IMR-90 (cell line): ENCODE results near the gene KAZN. TPM values are rescaled to one million over a fixed set of nuclear protein-coding genes. Genes with fewer than 3 reads are reported as not detected.

ENCODE experiments used
- ATAC-seq: fragments of 200-7000 bp; cut with Tn5 transposase; 2 replicates; pipeline ENCODE4 v1.9.1; 2020; ENCODE audit warnings: low read depth, mild to moderate bottlenecking, moderate library complexity
- BruUV-seq: library from RNA; stranded (reverse); fragments of 400-500 nt; replicated peaks from 2 replicates; lab custom pipeline; 2021; lab: Mats Ljungman, UMichigan
- CTCF ChIA-PET: fragments of 300-600 bp; formaldehyde crosslinking; extraction: SDS; loops from one replicate; lab custom pipeline; 2021; ENCODE audit warnings: antibody characterized with exemption; lab: Yijun Ruan, JAX
- POLR2A ChIA-PET: fragments of 300-600 bp; sonication (Branson Sonifier 250); formaldehyde crosslinking; loops from one replicate; lab custom pipeline; 2022; ENCODE audit warnings: antibody characterized with exemption; ENCODE audit not compliant: unreplicated experiment; lab: Charles Lee
- DNase-seq: peaks from one replicate; pipeline ENCODE4 v3.0.0; 2013
- H2AFZ ChIP-seq: replicated peaks from 2 replicates; pipeline ENCODE3; 2013; ENCODE audit warnings: low read length, mild to moderate bottlenecking; ENCODE audit not compliant: poor library complexity
- H2AK5ac ChIP-seq: 2 replicates; pipeline ENCODE4 v1.6.1; 2013; ENCODE audit warnings: low read depth, low read length, inconsistent platforms
- H2AK9ac ChIP-seq: replicated peaks from 2 replicates; pipeline ENCODE3; 2013; ENCODE audit warnings: mild to moderate bottlenecking, low read depth, low read length, moderate library complexity; ENCODE audit not compliant: poor library complexity
- H2BK120ac ChIP-seq: 2 replicates; pipeline ENCODE4 v1.6.1; 2013; ENCODE audit warnings: low read depth, low read length, inconsistent platforms
- H2BK15ac ChIP-seq: 3 replicates; pipeline ENCODE4 v1.6.1; 2013; ENCODE audit warnings: low read depth, low read length, inconsistent platforms
- H2BK20ac ChIP-seq: 2 replicates; pipeline ENCODE4 v1.6.1; 2013; ENCODE audit warnings: low read depth, mild to moderate bottlenecking, inconsistent platforms, low read length, moderate library complexity
- H2BK5ac ChIP-seq: 2 replicates; pipeline ENCODE4 v1.6.1; 2013; ENCODE audit warnings: mild to moderate bottlenecking, low read depth, low read length, inconsistent platforms; ENCODE audit not compliant: poor library complexity, severe bottlenecking
- H3K14ac ChIP-seq: replicated peaks from 2 replicates; pipeline ENCODE4 v1.6.1; 2013; ENCODE audit warnings: low read depth, low read length, inconsistent platforms
- H3K18ac ChIP-seq: 2 replicates; pipeline ENCODE4 v1.6.1; 2013; ENCODE audit warnings: low read depth, low read length, control low read depth
- H3K23ac ChIP-seq: 2 replicates; pipeline ENCODE4 v1.6.1; 2013; ENCODE audit warnings: low read depth, low read length, inconsistent platforms
- H3K27ac ChIP-seq: 2 replicates; pipeline ENCODE4 v1.5.1; 2013; ENCODE audit warnings: mild to moderate bottlenecking, control low read depth, low read length; ENCODE audit not compliant: insufficient read depth
- H3K27me3 ChIP-seq: 2 replicates; pipeline ENCODE4 v1.6.1; 2013; ENCODE audit warnings: low read length; ENCODE audit not compliant: control insufficient read depth, insufficient read depth
- H3K36me3 ChIP-seq: 2 replicates; pipeline ENCODE4 v1.6.1; 2013; ENCODE audit warnings: low read length, mixed read lengths; ENCODE audit not compliant: control insufficient read depth, insufficient read depth
- H3K4ac ChIP-seq: 2 replicates; pipeline ENCODE4 v1.6.1; 2013; ENCODE audit warnings: low read depth, low read length, inconsistent platforms
- H3K4me1 ChIP-seq: 2 replicates; pipeline ENCODE4 v1.6.1; 2013; ENCODE audit warnings: low read length, mixed read lengths; ENCODE audit not compliant: control insufficient read depth, insufficient read depth
- H3K4me2 ChIP-seq: 2 replicates; pipeline ENCODE4 v1.6.1; 2013; ENCODE audit warnings: low read depth, mild to moderate bottlenecking, control low read depth, low read length, moderate library complexity
- H3K4me3 ChIP-seq: 2 replicates; pipeline ENCODE4 v1.5.1; 2013; ENCODE audit warnings: low read depth, mild to moderate bottlenecking, control low read depth, low read length, moderate library complexity; ENCODE audit not compliant: insufficient read depth
- H3K56ac ChIP-seq: 2 replicates; pipeline ENCODE4 v1.6.1; 2013; ENCODE audit warnings: low read length, inconsistent platforms; ENCODE audit not compliant: insufficient read depth; ENCODE audit errors: extremely low read depth
- H3K79me1 ChIP-seq, 2 experiments: 2 replicates each; pipeline ENCODE4 v1.6.1; 2013; ENCODE audit warnings: low read length in 2 of 2, inconsistent platforms in 1 of 2, low read depth in 1 of 2
- H3K9ac ChIP-seq: 2 replicates; pipeline ENCODE4 v1.6.1; 2013; ENCODE audit warnings: low read depth, low read length, control low read depth
- H3K9me1 ChIP-seq: 2 replicates; pipeline ENCODE4 v1.6.1; 2013; ENCODE audit warnings: low read length, inconsistent platforms; ENCODE audit not compliant: insufficient read depth
- H3K9me3 ChIP-seq: 2 replicates; pipeline ENCODE4 v1.6.1; 2013; ENCODE audit warnings: low read length; ENCODE audit not compliant: control insufficient read depth, insufficient read depth
- H4K20me1 ChIP-seq: 2 replicates; pipeline ENCODE4 v1.6.1; 2013; ENCODE audit warnings: low read length, inconsistent platforms; ENCODE audit not compliant: insufficient read depth
- H4K5ac ChIP-seq: 2 replicates; pipeline ENCODE4 v1.6.1; 2013; ENCODE audit warnings: mild to moderate bottlenecking, low read depth, low read length, control low read depth
- H4K8ac ChIP-seq, 2 experiments: 2 replicates each; pipeline ENCODE4 v1.6.1; 2013; ENCODE audit warnings: low read depth in 2 of 2, low read length in 2 of 2, control low read depth in 1 of 2, inconsistent platforms in 1 of 2
- H4K91ac ChIP-seq: 2 replicates; pipeline ENCODE4 v1.6.1; 2013; ENCODE audit warnings: low read depth, low read length, inconsistent platforms; ENCODE audit not compliant: insufficient read depth
- BHLHE40 ChIP-seq: fragments of 150-350 bp; IDR thresholded peaks from 2 replicates; pipeline ENCODE4 v1.6.1; 2016; ENCODE audit warnings: mild to moderate bottlenecking, low read depth, low read length
- CHD1 ChIP-seq: IDR thresholded peaks from 2 replicates; pipeline ENCODE4 v1.6.1; 2012; ENCODE audit warnings: low read depth, low read length, improper control_type of control experiment
- ELK1 ChIP-seq: fragments of 150-350 bp; IDR thresholded peaks from 2 replicates; pipeline ENCODE4 v1.6.1; 2016; ENCODE audit warnings: low read depth, mild to moderate bottlenecking, low read length, moderate library complexity, borderline replicate concordance
- FOS ChIP-seq: fragments of 150-350 bp; IDR thresholded peaks from 2 replicates; pipeline ENCODE4 v1.6.1; 2016; ENCODE audit warnings: low read depth, low read length
- MAFK ChIP-seq: IDR thresholded peaks from 2 replicates; pipeline ENCODE4 v1.6.1; 2012; ENCODE audit warnings: low read depth, low read length, improper control_type of control experiment
- MAZ ChIP-seq: IDR thresholded peaks from 2 replicates; pipeline ENCODE4 v1.6.1; 2012; ENCODE audit warnings: low read depth, mild to moderate bottlenecking, low read length, improper control_type of control experiment, moderate library complexity, borderline replicate concordance
- MXI1 ChIP-seq: IDR thresholded peaks from 2 replicates; pipeline ENCODE4 v1.6.1; 2012; ENCODE audit warnings: low read depth, mild to moderate bottlenecking, low read length, moderate library complexity, borderline replicate concordance
- NFE2L2 ChIP-seq: fragments of 150-350 bp; IDR thresholded peaks from 2 replicates; pipeline ENCODE4 v1.6.1; 2016; ENCODE audit warnings: low read depth, mild to moderate bottlenecking, low read length
- POLR2A ChIP-seq: IDR thresholded peaks from 2 replicates; pipeline ENCODE4 v1.6.1; 2012; ENCODE audit warnings: mild to moderate bottlenecking, low read depth, low read length
- RAD21 ChIP-seq: IDR thresholded peaks from 2 replicates; pipeline ENCODE4 v1.6.1; 2012; ENCODE audit warnings: low read length, improper control_type of control experiment
- RCOR1 ChIP-seq: IDR thresholded peaks from 2 replicates; pipeline ENCODE4 v1.6.1; 2012; ENCODE audit warnings: mild to moderate bottlenecking, low read length, improper control_type of control experiment; ENCODE audit not compliant: insufficient replicate concordance
- SMC3 ChIP-seq: fragments of 150-350 bp; IDR thresholded peaks from 2 replicates; pipeline ENCODE4 v1.6.1; 2016; ENCODE audit warnings: low read depth, mild to moderate bottlenecking, antibody characterized with exemption, low read length, moderate library complexity
- WGBS, 2 experiments: methylation state at CpG; one replicate each; pipeline versions ENCODE4 v1.1.5 to v1.1.7; 2013; ENCODE audit warnings: missing lambda C conversion rate in 2 of 2; ENCODE audit not compliant: insufficient read length in 1 of 2; ENCODE audit errors: extremely low coverage in 2 of 2; 5-methylcytosine and 5-hydroxymethylcytosine counted together
- dilution Hi-C: fragments of 300-500 bp; cut with HindIII; formaldehyde crosslinking; loops from one replicate; pipeline ENCODE4 v1.14.3; 2018; ENCODE audit warnings: low sequenced_read_pairs; ENCODE audit not compliant: unreplicated experiment
- in situ Hi-C: fragments of 300-500 bp; cut with MboI; formaldehyde crosslinking; loops from 3 replicates; pipeline ENCODE4 v1.14.3; 2019; ENCODE audit warnings: low sequenced_read_pairs, inconsistent platforms, mixed read lengths
- intact Hi-C: fragments of 100-400 bp; cut with micrococcal nuclease; formaldehyde crosslinking; loops from 2 replicates; pipeline ENCODE4 v1.10.0; 2022
- polyA plus RNA-seq, 3 experiments: library from polyadenylated mRNA; depleted of rRNA; stranded (reverse); fragments of >200 nt; gene quantifications; 2 replicates each; pipeline ENCODE4 v1.2.3, GENCODE V29; 2012; ENCODE audit warnings: low replicate concordance in 1 of 3
- total RNA-seq: library from RNA; depleted of rRNA; stranded (reverse); fragments of >200 nt; gene quantifications from 2 replicates; pipeline ENCODE4 v1.2.3, GENCODE V29; 2012
- TF ChIP-seq, protein P1 (sequence below): conservative IDR thresholded peaks from 2 replicates; pipeline ENCODE4 v1.5.1; 2012; ENCODE audit warnings: mild to moderate bottlenecking, low read depth, low read length, improper control_type of control experiment
- TF ChIP-seq, protein P2 (sequence below): fragments of 150-350 bp; IDR thresholded peaks from 2 replicates; pipeline ENCODE4 v1.6.1; 2017; ENCODE audit warnings: mild to moderate bottlenecking, antibody characterized with exemption, low read length, low read depth

KAZN gene
- total and polyA plus RNA-seq, 2 of the 4 experiments (the other 2 are of a cell fraction), result 5.2 to 10.5 TPM

DNA sequence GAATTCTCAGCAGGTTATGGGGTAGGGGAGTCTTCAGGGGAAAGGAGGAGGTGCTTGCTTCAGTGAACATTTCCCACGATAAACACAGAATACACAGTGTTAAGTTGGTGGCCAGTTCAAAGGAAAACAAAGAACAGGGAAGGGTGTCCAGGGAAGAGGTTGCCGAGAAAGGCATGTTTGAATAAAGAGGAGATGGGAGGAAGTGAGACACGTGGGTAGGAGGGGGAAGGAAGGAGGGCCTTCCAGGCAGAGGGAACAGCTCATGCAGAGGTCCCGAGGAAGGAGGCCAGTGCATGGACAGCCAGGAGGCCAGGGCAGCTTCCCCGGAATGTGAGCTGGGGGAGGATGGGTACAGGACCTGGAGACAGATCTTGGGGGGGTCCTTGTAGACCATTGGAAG is 424.7 kb downstream of the KAZN start:
- Histone ChIP-seq H4K20me1 (peaks cover 17% of the 10 kb centered on the region), H3K79me1 (peaks cover 12 to 46% of the 10 kb centered on the region in 2 experiments), H3K4me1 (peaks cover 13% of the 10 kb centered on the region), H3K9ac (no peak overlapping the region), H3K9me3 (no peaks in the 10 kb centered on the region), H2AK9ac (no peak overlapping the region), H3K9me1 (peaks cover 11% of the 10 kb centered on the region; the same call in 1 of the 2 replicates), H4K91ac (no peak overlapping the region), H3K18ac (no peak overlapping the region), H3K27me3 (no peaks in the 10 kb centered on the region), H3K36me3 (no peaks in the 10 kb centered on the region), H2BK15ac (no peak overlapping the region), H3K56ac (no peak overlapping the region), H4K5ac (no peak overlapping the region), H3K4ac (peak overlapping the region; percentile 35; the same call in 1 of the 2 replicates), H2AFZ (no peak overlapping the region), H3K14ac (no peak overlapping the region), H2BK120ac (peak overlapping the region; percentile 14; the same call in 1 of the 2 replicates), H3K4me3 (no peak overlapping the region), H3K27ac (no peak overlapping the region), H2BK5ac (no peak overlapping the region), H4K8ac (no peak overlapping the region; a peak in 1 of 4 replicates), H2AK5ac (0 out of 2 replicates have a peak overlapping the region, but pooled peaks have one; percentile 4), H3K4me2 (no peak overlapping the region), H3K23ac (no peak overlapping the region), H2BK20ac (no peak overlapping the region)
- 88% methylated on average over 3 of the region's 5 CpGs; no CpG with 5 or more reads in 1 of the 2 experiments for WGBS, 2 experiments
- no peak for ATAC-seq
- no TSS peak for BruUV-seq
- ChIA-PET POLR2A (no interaction called here), CTCF (interaction anchor here (0.6 kb wide), 1 partner anchor 849 kb away, joined by 3 read pairs; no protein-coding TSS in a partner anchor)
- peak; percentile 22 for DNase-seq
- in situ Hi-C loops (no loop called here), intact Hi-C loops (loop anchor here (10.0 kb wide), 1 partner anchor 278 kb away; no protein-coding TSS in a partner anchor), dilution Hi-C loops (no loop called here)
- TF ChIP-seq MAZ, result no peak; the same call in 1 of the 2 replicates
- TF ChIP-seq MAFK, result no peak
- TF ChIP-seq MXI1, result no peak
- no peak for TF ChIP-seq POLR2A
- no peak for TF ChIP-seq CHD1
- TF ChIP-seq FOS, result no peak
- TF ChIP-seq RCOR1, result no peak
- TF ChIP-seq, protein P1, sequence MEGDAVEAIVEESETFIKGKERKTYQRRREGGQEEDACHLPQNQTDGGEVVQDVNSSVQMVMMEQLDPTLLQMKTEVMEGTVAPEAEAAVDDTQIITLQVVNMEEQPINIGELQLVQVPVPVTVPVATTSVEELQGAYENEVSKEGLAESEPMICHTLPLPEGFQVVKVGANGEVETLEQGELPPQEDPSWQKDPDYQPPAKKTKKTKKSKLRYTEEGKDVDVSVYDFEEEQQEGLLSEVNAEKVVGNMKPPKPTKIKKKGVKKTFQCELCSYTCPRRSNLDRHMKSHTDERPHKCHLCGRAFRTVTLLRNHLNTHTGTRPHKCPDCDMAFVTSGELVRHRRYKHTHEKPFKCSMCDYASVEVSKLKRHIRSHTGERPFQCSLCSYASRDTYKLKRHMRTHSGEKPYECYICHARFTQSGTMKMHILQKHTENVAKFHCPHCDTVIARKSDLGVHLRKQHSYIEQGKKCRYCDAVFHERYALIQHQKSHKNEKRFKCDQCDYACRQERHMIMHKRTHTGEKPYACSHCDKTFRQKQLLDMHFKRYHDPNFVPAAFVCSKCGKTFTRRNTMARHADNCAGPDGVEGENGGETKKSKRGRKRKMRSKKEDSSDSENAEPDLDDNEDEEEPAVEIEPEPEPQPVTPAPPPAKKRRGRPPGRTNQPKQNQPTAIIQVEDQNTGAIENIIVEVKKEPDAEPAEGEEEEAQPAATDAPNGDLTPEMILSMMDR, result no peak
- no peak for TF ChIP-seq BHLHE40
- no peak for TF ChIP-seq RAD21
- no peak for TF ChIP-seq ELK1
- no peak for TF ChIP-seq SMC3
- TF ChIP-seq, protein P2, sequence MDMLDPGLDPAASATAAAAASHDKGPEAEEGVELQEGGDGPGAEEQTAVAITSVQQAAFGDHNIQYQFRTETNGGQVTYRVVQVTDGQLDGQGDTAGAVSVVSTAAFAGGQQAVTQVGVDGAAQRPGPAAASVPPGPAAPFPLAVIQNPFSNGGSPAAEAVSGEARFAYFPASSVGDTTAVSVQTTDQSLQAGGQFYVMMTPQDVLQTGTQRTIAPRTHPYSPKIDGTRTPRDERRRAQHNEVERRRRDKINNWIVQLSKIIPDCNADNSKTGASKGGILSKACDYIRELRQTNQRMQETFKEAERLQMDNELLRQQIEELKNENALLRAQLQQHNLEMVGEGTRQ, result no peak
- TF ChIP-seq NFE2L2, result no peak
